Measurements from ENCODE around the gene PRR36. TPM values are rescaled to one million over a fixed set of nuclear protein-coding genes. Genes with fewer than 3 reads are reported as not detected.

The PRR36 gene
- total and polyA plus RNA-seq, 10 of the 15 experiments (the other 5 are each of a cell fraction or from before 2014, with no cell fraction given): 0.04 TPM; not detected in 9

- TF ChIP-seq E2F8 (IDR thresholded peaks at IDR 0.05; ENCODE audit: low read depth, partially characterized antibody): no peak
- no peak for TF ChIP-seq STAT3 (IDR thresholded peaks at IDR 0.05; ENCODE audit: low read depth, low read length)
Observed at GRCh38 chr19:7829166-7829520, 45.0 kb downstream of the PRR36 start (continued).

GRCh38 chr19:7823686-7824301 is 50.4 kb downstream of the PRR36 start:
- Histone ChIP-seq H3K79me2 (ENCODE audit: control insufficient read depth, insufficient read depth, low read length) (no peaks in the 10 kb centered on the region), H4K20me1 (ENCODE audit: control insufficient read depth, insufficient read depth) (no peaks in the 10 kb centered on the region), H3K4me1 (ENCODE audit: control insufficient read depth, insufficient read depth, low read length) (peaks cover 8% of the 10 kb centered on the region), H3K27ac (ENCODE audit: control insufficient read depth, insufficient read depth) (no peak overlapping the region), H3K36me3 (ENCODE audit: control insufficient read depth in 2 of 2, insufficient read depth in 2 of 2, low read length in 1 of 2) (no peaks in the 10 kb centered on the region), H3K9me3 (replicated peaks; ENCODE audit: control insufficient read depth, insufficient read depth, low read length) (peaks cover 1% of the 10 kb centered on the region; the same call in 2 of the 3 replicates), H3K4me2 (ENCODE audit: control insufficient read depth, insufficient read depth) (no peak overlapping the region), H3K27me3 (replicated peaks in 1 of 2; ENCODE audit: control insufficient read depth in 2 of 2, insufficient read depth in 2 of 2, low read length in 1 of 2) (no peaks in the 10 kb centered on the region), H3K4me3 (no peak overlapping the region), H3K9ac (ENCODE audit: control insufficient read depth, insufficient read depth, low read length) (no peak overlapping the region), H2AFZ (ENCODE audit: control insufficient read depth, low read depth, low read length) (no peak overlapping the region)
- ChIA-PET RAD21 (ENCODE audit: unreplicated experiment) (no interaction called here), CTCF (no interaction called here), SMC1A (ENCODE audit: uncharacterized antibody, unreplicated experiment) (no interaction called here), POLR2A (no interaction called here)
- ATAC-seq (no peak), DNase-seq (ENCODE audit: low read depth, low spot score) (no peak), FAIRE-seq (no peak)
- in situ Hi-C loops (cut with MboI) (no loop called here), intact Hi-C loops (cut with micrococcal nuclease; ENCODE audit: unreplicated experiment) (no loop called here)
- WGBS (ENCODE audit: insufficient coverage, insufficient replicate concordance, low lambda C conversion rate, missing lambda C conversion rate): 46% methylated on average over 7 of the region's 9 CpGs
- no TSS peak for BruUV-seq (replicated peaks)
- no peak for TF ChIP-seq IKZF2 (IDR thresholded peaks at IDR 0.05)
- no peak for TF ChIP-seq IRF5 (IDR thresholded peaks at IDR 0.05; ENCODE audit: borderline replicate concordance)
- TF ChIP-seq RFX5 (IDR thresholded peaks at IDR 0.05; ENCODE audit: low read depth, low read length): no peak
- TF ChIP-seq BHLHE40 (IDR thresholded peaks at IDR 0.05; ENCODE audit: borderline replicate concordance in 1 of 2, low read depth in 2 of 2, low read length in 1 of 2): no peak
- no peak for TF ChIP-seq TBL1XR1 (IDR thresholded peaks at IDR 0.05; ENCODE audit: low read depth, low read length)
- no peak for TF ChIP-seq PAX5 (IDR thresholded peaks at IDR 0.05; ENCODE audit: borderline replicate concordance, low read depth, low read length)
- no peak for TF ChIP-seq MAX (IDR thresholded peaks at IDR 0.05; ENCODE audit: low read depth, low read length)
- TF ChIP-seq PRDM15 (CRISPR knock-in tag; IDR thresholded peaks at IDR 0.05): no peak
